SU-DHL-6 (cell line): ENCODE results near the gene SLC17A5.

ENCODE experiments used
- H2AFZ ChIP-seq: fragments of 200-600 bp; sonication (generic); 2 replicates; pipeline ENCODE4 v1.6.1; 2014; ENCODE audit warnings: low read depth, mild to moderate bottlenecking, moderate library complexity, mixed read lengths, antibody characterized with exemption, low read length; ENCODE audit not compliant: severe bottlenecking
- H3F3A ChIP-seq: fragments of 200-600 bp; shearing (Covaris generic); 2 replicates; pipeline ENCODE4 v1.6.0; 2016; ENCODE audit warnings: antibody characterized with exemption, mild to moderate bottlenecking; ENCODE audit not compliant: insufficient read depth
- H3K27ac ChIP-seq: fragments of 200-600 bp; sonication (generic); 2 replicates; pipeline ENCODE4 v1.5.1; 2016; ENCODE audit warnings: low read depth, mild to moderate bottlenecking, low read length, moderate library complexity, mixed read lengths
- H3K27me3 ChIP-seq: fragments of 200-600 bp; sonication (generic), shearing (Covaris generic); 2 replicates; pipeline ENCODE4 v1.6.0; 2014; ENCODE audit warnings: mild to moderate bottlenecking, low read length
- H3K36me3 ChIP-seq: fragments of 200-600 bp; sonication (generic); 2 replicates; pipeline ENCODE4 v1.6.1; 2014; ENCODE audit warnings: mild to moderate bottlenecking, low read length, mixed read lengths
- H3K4me2 ChIP-seq: fragments of 300-600, 200-600 bp; shearing (Covaris generic), sonication (generic); 2 replicates; pipeline ENCODE4 v1.6.0; 2014; ENCODE audit warnings: low read length, low read depth, mild to moderate bottlenecking; ENCODE audit not compliant: poor library complexity, severe bottlenecking
- H3K4me3 ChIP-seq: fragments of 200-600 bp; sonication (generic); 2 replicates; pipeline ENCODE4 v1.5.1; 2014; ENCODE audit warnings: antibody characterized with exemption, low read length, mild to moderate bottlenecking, mixed read lengths; ENCODE audit not compliant: insufficient read depth, poor library complexity, severe bottlenecking
- H3K79me2 ChIP-seq: fragments of 200-600 bp; sonication (generic); 2 replicates; pipeline ENCODE4 v1.6.1; 2014; ENCODE audit warnings: mild to moderate bottlenecking, low read length, moderate library complexity; ENCODE audit not compliant: insufficient read depth
- H3K9ac ChIP-seq: fragments of 200-600 bp; sonication (generic); 2 replicates; pipeline ENCODE4 v1.7.0; 2014; ENCODE audit warnings: mild to moderate bottlenecking, low read length
- H3K9me2 ChIP-seq: fragments of 200-600 bp; sonication (generic); replicated peaks from 2 replicates; pipeline ENCODE4 v1.6.1; 2014; ENCODE audit warnings: low read length; ENCODE audit not compliant: insufficient read depth
- H3K9me3 ChIP-seq: fragments of 200-600 bp; sonication (generic); 2 replicates; pipeline ENCODE4 v1.6.1; 2014; ENCODE audit warnings: low read length, mixed read lengths; ENCODE audit not compliant: insufficient read depth
- H4K20me1 ChIP-seq: fragments of 200-600 bp; sonication (generic); 2 replicates; pipeline ENCODE4 v1.6.1; 2014; ENCODE audit warnings: low read depth, mild to moderate bottlenecking, antibody characterized with exemption, low read length, moderate library complexity, mixed read lengths
- CTCF ChIP-seq: fragments of 200-600 bp; sonication (generic); IDR thresholded peaks from one replicate; pipeline ENCODE4 v1.5.1; 2017; ENCODE audit warnings: antibody characterized with exemption, mild to moderate bottlenecking, low read length, moderate library complexity; ENCODE audit not compliant: insufficient read depth, poor library complexity, severe bottlenecking
- EZH2phosphoT487 ChIP-seq: fragments of 200-600 bp; sonication (generic), shearing (Covaris generic); conservative IDR thresholded peaks from 2 replicates; pipeline ENCODE4 v1.6.1; 2018; ENCODE audit warnings: mild to moderate bottlenecking, antibody characterized with exemption, low read length, moderate library complexity, mixed read lengths

SLC17A5 gene

GRCh38 chr6:73694711-73695411 is 41.1 kb upstream of the SLC17A5 start:
- Histone ChIP-seq H3K27ac (no peak overlapping the region), H3K9ac (no peak overlapping the region), H3K27me3 (no peaks in the 10 kb centered on the region), H3K4me2 (no peak overlapping the region), H3K79me2 (no peaks in the 10 kb centered on the region), H3F3A (no peaks in the 10 kb centered on the region), H3K4me3 (no peak overlapping the region), H3K9me2 (no peaks in the 10 kb centered on the region), H4K20me1 (no peaks in the 10 kb centered on the region), H3K36me3 (no peaks in the 10 kb centered on the region), H2AFZ (no peak overlapping the region), H3K9me3 (no peaks in the 10 kb centered on the region)
- no peak for TF ChIP-seq CTCF
- TF ChIP-seq EZH2phosphoT487 = no peak

GRCh38 chr6:73691512-73691911 is 37.7 kb upstream of the SLC17A5 start:
- no peak overlapping the region for H3K4me2 ChIP-seq
- no peak overlapping the region for H2AFZ ChIP-seq
- no peak overlapping the region for H3K4me3 ChIP-seq
- H3K9me2 ChIP-seq = no peaks in the 10 kb centered on the region
- no peaks in the 10 kb centered on the region for H3K27me3 ChIP-seq
- H3K36me3 ChIP-seq = no peaks in the 10 kb centered on the region
- TF ChIP-seq EZH2phosphoT487 = no peak
- TF ChIP-seq CTCF = no peak
- H3F3A ChIP-seq = no peaks in the 10 kb centered on the region
- no peaks in the 10 kb centered on the region for H3K79me2 ChIP-seq
- no peak overlapping the region for H3K27ac ChIP-seq
- no peak overlapping the region for H3K9ac ChIP-seq
- H3K9me3 ChIP-seq = no peaks in the 10 kb centered on the region
- H4K20me1 ChIP-seq = no peaks in the 10 kb centered on the region

- no peaks in the 10 kb centered on the region for H3K79me2 ChIP-seq
- no peak overlapping the region for H3K27ac ChIP-seq
- H3F3A ChIP-seq = no peaks in the 10 kb centered on the region
- no peak overlapping the region for H3K4me3 ChIP-seq
- no peak overlapping the region for H2AFZ ChIP-seq
- no peaks in the 10 kb centered on the region for H3K9me2 ChIP-seq
- no peak overlapping the region for H3K4me2 ChIP-seq
- no peaks in the 10 kb centered on the region for H4K20me1 ChIP-seq
- H3K9me3 ChIP-seq = no peaks in the 10 kb centered on the region
- H3K9ac ChIP-seq = no peak overlapping the region
- TF ChIP-seq EZH2phosphoT487 (no peak), CTCF (no peak)
- H3K27me3 ChIP-seq = no peaks in the 10 kb centered on the region
- no peaks in the 10 kb centered on the region for H3K36me3 ChIP-seq
These were observed 36.3 kb upstream of the SLC17A5 start for GRCh38 chr6:73690056-73690455.
